ENCODE data around the gene MCCD1.
"Not testable (repeated sequence)": the region's sequence is repeated elsewhere in the genome, so short reads cannot be mapped to it uniquely, and the experiment has no call there.

MCCD1 gene, protein sequence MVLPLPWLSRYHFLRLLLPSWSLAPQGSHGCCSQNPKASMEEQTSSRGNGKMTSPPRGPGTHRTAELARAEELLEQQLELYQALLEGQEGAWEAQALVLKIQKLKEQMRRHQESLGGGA

DNA sequence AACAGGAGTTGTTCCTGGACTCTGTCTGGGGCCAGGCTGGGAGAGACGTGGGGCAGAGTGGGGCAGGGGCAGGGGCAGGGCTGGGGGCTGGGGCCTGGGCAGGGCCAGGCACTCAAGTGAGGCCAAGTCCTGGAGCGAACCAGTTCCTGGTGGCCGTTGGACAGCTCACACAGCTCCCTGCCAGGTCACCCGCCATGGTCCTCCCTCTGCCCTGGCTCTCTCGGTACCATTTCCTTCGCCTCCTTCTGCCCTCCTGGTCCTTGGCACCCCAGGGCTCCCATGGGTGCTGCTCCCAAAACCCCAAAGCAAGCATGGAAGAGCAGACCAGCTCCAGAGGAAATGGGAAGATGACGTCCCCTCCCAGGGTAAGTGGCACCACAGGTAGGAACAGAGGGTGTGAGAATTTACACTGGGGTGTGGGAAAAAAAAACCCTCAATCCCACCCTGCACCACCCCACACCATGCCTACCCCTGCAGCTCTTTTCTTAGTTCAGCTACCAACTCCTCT, at the start of gene MCCD1:
TSS of gene MCCD1 (plus strand) at position 142 of the 508 bp plus-strand sequence. CDS start at position 195, 53 bp downstream.
- no peak for DNase-seq

DNA sequence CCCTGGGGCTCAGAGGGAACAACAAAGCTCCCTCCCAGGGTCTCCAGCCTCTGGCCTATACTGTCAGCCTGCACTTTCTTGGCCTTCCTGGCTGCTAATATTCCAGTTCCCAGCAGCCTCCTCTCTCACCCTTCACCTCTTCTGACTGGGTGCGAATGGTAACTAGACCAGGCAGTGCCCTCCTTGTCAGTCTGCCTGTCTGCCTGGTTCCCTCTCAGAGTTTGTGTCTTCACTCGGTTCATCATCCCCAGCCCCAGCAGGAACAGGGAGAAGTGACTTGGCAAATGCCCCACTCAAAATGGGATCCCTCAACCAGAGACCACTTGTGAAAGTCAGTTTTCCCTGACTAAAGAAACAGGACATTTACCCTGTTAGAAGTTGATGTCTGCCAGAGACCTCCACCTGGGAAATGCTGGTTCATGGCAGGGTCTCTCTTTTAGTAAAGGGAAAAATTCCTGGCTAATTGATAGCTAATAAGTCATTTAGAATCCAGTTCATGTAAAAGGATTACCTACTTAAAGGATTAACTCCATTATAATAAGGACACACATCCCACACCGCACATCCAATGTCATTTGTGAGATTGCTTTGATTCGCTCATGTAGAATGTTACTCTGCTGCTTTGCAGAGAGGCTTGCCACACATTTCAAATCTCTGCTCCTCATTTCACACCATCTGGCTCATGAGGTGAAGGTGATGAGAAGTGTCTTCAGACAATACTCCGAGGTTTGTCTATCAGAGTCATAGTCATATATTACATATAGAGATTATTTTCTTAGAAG, 49.4 kb upstream of the MCCD1 start:
- no peak for DNase-seq

DNA sequence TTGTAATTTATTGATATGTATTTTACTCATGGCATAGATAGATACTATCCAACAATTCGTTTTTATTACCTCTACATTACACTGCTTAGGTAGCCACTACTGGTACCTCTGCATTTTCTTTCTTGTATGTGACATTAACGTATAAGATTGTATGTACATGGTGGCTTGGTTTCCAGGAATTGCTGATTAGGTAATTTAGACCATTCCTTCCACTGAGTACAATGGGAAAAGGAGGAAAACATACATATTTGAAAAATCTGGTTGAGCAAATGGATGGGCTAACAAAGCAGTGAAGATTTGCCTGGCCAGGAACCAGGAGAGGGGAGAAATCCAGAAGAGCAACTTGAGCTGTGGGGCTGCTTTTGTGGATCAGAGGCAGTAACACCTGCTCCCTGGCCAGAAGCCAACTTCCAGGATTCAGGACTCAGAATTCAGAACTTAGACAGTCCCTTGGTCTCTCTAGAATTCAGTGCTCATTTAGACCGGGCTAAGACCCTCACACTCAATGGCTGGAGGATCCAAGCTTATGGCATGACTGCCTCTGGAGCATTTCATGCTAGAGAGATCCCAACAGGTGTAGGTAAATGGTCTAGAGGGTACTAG, 48.7 kb upstream of the MCCD1 start:
- DNase-seq, result no peak

DNA sequence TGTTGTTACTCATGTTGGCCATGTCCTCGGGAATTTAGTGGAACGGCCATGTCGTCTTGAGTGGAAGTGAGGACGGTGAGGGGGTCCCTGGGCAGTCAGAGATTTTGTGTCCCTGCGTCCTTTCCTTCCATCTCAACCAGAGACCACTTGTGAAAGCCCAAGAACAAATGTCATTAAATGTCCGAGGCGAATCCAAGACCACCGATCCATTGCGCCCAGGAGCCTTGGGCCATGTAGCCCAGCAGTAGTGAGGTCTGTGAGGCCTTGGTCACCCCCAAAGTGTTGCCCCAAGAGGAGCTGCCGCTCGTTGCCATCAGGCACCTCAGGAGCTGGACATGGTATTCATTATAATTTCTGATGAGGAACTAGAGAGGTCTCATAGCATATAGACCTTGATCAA, 48.2 kb upstream of the MCCD1 start:
- DNase-seq, result no peak

DNA sequence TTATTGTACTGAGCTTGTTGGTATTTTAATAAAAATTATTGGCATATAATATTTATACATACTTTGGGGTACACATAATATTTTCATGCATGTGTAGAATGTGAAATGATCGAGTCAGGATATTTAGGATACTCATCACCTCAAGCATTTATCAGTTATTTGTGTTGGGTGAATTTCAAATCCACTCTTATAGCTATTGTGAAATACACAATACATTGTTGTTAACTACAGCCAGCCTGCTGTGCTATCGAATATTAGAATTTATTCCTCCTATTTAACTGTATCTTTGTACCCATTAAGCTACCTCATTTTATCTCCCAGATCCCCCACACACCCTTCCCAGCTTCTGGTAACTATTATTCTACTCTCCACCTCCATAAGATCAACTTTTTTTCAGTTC, 45.4 kb upstream of the MCCD1 start:
- no peak for DNase-seq

DNA sequence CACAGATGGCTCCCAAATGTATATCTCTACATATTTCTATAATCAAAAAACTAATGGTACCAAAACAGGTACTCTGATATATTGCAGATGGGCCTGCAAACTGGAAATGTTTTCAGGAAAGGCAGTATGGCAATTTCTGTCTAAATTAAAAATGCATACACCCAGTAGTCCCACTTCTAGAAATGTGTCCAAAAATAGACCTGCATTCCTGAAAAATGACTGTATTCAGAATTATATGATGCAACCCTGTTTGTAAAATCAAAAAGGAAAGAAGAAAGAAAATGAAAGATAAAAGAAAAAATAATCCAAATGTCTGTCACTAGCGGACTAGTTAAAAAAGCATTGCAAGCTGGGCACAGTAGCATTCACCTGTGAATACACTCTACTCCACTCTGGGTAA, 43.7 kb upstream of the MCCD1 start:
- no peak for DNase-seq

DNA sequence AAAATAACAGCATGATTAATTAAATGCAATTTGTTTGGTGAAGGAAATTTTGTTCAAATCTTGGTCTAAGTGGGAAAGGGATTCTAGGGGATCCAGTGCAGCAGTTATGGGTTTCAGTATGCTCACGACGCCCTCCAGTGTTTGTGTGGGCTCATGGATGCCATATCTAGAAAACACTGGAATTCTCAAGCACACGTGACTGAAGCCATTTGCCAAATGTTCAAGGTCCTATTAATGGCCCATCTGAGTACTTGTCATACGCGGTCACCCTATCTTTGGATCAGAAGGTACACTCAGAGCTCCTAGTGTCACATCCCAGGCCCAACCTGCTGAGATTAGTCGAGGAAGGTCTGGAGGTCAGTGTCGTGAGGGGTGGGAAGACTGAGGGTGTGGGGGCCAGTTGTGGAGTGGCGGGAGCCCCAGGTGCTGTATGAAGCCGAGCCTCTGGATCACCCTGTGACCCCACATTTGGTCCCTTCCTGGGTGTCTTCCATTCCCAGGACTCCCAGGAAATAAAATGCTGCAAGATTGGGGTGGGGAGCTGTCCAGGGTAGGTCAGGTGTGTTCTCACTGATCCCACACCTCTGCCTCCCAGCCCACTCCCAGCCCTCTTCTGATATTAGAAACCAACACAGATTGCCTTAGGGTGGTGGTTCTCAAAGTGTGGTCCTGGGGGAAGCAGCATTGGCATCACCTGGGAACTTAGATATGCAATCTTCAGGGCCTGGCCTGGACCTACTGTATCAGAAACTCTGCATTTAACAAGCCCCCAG, 42.5 kb upstream of the MCCD1 start:
- DNase-seq, result not testable (repeated sequence)

DNA sequence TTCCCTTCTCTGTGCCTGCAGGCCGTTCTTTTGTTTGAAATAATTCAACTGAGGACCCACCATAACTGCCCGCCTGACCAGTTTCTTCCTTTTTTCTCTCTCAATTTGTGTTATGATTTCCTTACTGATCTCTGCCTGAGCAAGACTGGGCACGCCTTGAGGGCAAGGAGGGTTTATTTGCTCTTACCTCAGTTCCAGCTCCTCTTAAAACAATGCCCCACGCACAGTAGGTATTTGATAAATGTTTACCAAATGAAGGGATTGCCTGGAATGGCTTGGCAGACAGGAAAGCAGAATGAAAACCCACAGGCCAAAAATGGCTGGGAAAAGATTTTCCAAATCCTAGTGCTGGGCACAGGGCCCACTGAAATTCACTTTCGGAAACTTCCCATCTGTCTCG, 41.1 kb upstream of the MCCD1 start:
- DNase-seq, result not testable (repeated sequence)

DNA sequence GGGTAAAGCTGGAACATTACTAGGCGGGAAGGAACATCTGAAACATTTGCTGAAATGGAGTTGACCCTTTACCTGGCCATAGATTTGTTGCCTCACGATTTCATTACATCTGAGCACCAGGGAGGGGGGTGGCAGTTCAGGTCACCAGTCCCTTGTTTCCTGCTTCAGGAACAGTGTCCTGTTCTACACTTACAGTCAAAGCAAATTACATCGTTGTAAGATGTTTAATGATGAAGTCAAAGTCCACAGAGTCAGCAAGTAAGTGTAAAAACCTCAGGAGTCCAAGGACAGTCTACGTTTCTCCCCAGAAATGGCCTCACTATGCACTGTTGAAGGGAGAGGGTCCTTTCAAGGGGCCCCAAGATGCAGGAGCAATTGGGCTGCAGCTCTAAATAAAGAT, 39.7 kb upstream of the MCCD1 start:
- DNase-seq, result no peak

DNA sequence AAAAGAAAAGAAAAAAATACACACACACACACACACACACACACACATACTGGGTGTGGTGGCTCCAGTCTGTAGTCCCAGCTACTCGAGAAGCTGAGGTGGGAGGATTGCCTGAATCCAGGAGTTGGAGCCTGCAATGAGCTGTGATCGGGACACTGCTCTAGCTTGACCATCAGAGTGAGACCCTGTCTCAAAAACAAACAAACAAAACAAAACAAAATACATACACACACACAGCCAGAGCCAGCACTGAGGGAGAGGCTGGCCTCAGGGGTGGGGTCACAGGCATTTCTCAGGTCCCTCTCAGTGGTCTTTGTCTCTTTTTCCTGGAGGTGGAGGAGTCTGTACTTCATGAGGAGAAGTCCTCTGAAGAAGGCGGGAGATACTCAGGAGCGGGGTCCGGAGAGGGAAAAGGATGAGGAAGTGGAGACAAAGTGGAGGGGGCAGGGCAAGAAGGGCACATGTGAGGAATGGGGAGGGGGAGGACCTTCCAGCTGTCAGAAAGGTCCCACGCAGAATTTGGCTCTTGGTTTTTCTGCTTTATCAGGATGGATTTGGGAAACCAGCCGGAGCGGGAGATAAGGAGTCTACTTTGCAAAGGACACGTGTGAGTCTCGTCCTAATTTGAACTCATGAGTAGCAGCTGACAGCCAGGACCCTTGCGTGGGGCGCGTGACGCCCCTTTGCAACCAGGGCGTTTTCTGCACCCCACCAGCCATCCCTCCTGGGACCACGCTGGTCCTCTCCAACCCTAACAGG, 38.5 kb upstream of the MCCD1 start:
- DNase-seq, result no peak

DNA sequence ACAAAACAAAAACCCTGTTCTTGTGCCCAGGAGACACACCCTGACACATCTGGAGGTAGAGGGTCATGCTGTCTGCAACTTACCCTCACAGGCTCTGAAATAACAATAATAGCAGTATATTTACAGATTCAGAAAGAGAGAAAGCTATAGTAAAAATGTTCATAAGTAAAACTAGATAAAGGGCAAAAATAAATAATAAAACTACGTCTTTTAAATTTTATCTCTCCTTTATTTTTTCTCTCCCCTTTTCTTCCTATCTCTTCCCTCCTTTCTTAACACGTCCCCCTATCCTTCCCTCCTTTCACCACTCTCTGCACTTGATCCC, 35.2 kb upstream of the MCCD1 start:
- not testable (repeated sequence) for DNase-seq

DNA sequence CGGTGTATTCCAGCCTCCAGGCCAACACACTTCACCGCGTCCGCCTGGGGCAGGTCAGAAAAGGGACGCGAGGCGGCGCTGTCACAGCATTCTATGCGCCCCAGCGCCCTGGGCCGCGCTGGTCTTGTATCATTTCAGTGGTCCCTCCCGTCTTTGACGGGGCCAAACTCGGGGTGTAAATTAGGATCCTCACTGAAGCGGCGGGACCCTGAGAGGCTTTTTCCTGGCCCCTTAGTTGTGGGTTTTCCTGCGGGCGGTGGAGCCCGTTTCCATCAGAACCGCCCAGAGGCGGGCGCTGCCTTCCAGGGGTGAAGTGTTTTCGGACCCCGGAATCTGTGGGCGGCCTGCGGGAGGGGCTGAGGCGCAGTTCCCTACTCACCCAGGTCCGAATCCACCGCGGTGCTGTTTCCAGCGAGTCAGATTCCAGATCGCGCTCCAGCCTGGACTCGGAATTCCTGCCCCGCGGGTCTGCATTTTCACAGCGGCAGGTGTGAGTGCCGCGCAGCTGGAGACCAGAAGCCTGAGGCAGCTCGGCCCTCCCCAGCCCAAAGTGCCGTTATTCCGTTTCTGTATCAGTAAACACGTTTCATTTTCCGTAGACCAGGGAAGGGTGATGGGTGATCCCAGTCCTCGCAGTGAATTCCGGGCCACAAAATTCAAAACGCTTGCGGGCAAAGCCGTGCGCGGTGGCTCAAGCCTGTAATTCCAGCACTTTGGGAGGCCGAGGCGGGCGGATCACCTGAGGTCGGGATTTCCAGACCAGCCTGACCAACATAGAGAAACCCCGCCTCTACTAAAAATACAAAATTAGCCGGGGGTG, 34.7 kb upstream of the MCCD1 start:
- peak; percentile 31 for DNase-seq

DNA sequence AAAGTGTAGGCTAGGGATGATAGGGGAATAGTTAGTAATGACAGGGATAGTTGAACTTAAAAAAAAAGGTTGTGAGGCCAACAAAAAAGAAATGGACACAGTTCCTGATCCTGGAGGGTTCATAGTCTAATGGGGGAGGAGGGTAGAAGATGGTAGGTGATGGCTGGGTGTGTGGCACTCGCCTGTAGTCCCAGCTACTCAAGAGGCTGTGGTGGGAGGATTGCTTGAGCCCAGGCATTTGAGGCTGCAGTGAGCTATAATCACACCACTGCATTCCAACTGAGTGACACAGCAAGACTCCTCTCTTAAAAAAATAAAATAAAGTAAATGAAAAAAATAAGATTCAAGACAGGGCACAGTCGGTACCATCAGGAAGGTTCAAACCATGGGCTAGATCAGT, 33.2 kb upstream of the MCCD1 start:
- DNase-seq, result no peak

DNA sequence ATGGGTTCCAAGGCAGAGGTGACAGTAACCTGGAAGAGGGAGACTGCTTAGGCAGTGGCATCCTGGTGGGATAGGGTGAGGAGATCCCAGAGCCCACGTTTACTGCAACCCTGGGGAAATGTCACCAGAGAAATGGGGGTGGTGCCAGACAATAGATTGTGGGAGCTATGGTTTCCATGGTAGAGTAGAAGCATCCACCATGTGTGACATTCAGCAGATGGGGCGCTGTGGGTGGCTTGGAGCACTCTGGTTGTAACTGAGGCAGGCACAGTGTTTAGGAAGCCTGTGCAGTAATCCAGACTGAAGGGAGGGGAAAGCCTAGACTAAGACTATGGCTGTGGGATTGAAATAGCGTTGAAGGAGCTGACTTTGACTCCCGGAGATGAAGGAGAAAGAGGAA, 31.9 kb upstream of the MCCD1 start:
- DNase-seq, result not testable (repeated sequence)

DNA sequence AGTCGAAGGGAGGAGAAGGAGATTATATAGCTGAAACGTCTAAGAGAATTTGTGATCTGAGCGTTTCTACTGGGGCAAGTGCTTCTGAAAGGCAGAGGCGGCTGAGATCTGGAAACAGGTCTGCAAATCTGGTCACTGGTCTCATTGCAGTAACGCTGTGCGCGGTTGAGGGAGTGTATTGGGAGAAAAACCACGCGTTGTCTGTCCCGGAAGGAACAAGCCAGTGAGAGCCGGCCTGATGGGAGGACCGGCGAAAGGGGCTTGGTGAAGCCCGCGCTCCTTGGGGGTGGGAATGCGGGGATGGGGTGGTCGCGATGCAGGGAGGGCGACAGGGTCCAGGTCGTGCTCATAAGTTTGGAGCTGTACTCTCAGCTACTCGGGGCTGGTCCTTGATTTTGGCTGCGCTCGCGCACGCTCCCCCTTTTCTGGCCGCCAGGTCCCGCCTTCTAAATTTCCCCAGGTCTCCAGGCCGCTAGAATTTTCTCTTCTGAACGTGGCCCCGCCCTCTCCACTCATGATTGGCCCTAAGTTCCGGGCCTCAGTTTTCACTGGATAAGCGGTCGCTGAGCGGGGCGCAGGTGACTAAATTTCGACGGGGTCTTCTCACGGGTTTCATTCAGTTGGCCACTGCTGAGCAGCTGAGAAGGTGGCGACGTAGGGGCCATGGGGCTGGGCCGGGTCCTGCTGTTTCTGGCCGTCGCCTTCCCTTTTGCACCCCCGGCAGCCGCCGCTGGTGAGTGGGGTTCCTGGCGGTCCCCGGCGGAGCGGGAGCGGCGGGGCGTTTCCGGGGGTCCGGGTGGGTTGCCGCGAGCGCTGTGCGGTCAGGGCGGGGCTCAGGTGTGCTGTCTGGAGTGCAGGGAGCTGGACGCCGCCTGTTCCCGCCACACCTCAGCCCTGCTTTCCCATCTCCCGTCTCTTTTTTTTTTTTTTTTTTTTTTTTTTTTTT, 31.0 kb upstream of the MCCD1 start, which contains the start of gene MICB:
TSS of gene MICB (plus strand) at position 615 of the 946 bp plus-strand sequence. CDS start at position 664, 49 bp downstream.
- no peak for DNase-seq

DNA sequence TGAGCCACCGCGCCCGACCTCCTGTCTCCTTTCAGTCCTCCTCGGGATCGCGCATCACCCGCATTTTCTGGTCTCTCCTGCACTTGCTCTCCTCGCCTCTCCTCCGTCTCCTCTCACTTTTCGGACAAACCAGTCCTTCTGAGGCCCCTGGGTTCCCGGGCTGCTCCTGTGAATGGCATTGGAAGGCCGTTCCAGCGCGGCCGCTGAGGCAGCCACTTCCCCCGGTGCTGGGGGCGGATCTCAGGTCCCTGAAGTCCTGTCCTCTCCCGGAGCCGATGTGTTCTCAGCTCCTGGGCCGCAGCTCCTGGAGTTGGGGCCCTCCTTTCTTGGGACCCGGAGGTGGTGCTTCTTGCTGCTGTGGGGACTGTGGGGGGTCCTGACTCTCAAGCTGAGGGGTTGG, 30.0 kb upstream of the MCCD1 start:
- DNase-seq, result no peak

DNA sequence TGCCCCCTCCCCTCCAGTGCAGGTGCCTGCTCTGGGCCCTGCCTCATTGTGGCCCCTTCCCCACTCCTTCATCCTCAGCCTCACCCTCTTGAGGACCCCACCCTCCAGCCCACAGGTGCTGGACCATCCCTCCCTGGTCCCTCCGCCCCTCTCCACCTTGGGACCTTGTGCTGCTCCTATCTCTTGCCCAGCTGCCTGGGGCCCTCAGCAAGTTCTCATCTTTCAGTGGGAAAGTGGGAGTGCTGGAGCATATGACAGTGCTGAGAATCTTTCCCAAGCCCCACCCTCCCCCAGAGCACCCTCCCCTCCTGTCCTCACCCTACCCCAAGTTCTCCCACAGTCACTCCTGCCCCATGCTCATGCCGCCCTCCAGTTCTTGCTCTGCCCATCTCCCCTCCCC, 29.1 kb upstream of the MCCD1 start:
- DNase-seq, result not testable (repeated sequence)

DNA sequence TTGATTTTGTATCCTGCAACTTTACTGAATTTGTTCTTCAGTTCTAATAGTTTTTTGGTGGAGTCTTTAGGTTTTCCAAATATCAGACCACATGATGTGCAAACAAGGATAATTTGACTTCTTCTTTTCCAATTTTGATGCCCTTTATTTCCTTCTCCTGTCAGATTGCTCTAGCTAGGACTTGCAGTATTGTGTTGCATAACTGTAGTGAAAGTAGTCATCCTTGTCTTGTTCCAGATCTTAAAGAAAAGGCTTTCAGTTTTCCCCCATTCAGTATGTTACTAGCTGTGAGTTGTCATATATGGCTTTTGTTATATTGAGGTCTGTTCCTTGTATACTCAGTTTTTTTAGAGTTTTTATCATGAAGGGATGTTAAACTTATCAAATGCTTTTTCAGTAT, 26.2 kb upstream of the MCCD1 start:
- DNase-seq, result no peak

DNA sequence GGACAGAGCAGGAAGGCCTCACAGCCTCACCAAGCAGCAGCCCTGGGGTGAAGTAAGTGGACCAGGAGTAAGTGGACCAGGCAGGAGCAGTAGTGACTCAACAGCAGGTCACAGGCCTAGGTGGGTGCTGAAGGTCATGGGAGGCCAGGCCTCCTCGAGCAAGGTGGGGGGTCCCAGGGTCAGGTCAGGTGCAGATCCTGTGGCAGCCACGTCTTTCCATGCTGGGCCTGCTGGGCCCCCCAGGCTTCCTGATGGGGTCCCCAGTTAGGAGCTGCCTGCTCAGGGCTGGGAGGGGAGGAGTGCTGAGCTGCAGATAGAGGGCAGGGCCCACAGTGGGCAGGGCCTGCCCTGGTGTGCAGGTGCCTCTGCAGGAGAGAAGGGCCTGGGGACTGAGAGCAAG, 19.7 kb upstream of the MCCD1 start:
- DNase-seq, result not testable (repeated sequence)

DNA sequence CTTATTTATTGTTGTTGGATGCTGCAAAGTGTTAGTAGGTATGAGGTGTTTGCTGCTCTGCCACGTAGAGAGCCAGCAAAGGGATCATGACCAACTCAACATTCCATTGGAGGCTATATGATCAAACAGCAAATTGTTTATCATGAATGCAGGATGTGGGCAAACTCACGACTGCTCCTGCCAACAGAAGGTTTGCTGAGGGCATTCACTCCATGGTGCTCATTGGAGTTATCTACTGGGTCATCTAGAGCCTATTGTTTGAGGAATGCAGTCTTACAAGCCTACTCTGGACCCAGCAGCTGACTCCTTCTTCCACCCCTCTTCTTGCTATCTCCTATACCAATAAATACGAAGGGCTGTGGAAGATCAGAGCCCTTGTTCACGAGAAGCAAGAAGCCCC, 18.8 kb upstream of the MCCD1 start:
- DNase-seq, result no peak

Measured in NCI-H1694 treated with DMSO at 0.1 percent for 48 hours (cell line).